Kidney capillary endothelial cell (primary cell): ENCODE measurements around the gene SCN2A.
"Not testable (repeated sequence)": the region's sequence is repeated elsewhere in the genome, so short reads cannot be mapped to it uniquely, and the experiment has no call there.

Experiments
- DNase-seq: peaks from one replicate; pipeline ENCODE4 v3.0.0-alpha.2; 2018; ENCODE audit warnings: low spot score

SCN2A gene

DNA sequence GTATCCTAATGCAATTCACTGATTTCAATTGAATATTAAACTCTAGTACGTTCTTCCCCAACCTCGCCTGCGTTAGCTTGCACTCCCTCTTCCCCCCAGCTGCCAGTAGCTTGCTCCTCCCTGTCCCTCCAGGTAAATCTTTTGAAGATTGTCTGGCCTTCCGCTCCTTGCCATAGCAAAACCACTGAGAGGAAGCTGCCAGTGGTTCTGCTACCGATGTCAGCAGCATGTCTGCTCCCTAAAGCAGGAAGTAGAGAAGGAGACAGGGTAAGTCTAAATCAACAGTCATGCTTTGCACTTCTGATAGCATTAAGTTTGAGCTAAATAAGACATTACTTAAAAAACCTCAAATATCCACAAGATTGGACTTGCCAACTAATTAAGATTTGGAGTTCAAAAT is 89.1 kb downstream of the SCN2A start:
- DNase-seq: no peak

DNA sequence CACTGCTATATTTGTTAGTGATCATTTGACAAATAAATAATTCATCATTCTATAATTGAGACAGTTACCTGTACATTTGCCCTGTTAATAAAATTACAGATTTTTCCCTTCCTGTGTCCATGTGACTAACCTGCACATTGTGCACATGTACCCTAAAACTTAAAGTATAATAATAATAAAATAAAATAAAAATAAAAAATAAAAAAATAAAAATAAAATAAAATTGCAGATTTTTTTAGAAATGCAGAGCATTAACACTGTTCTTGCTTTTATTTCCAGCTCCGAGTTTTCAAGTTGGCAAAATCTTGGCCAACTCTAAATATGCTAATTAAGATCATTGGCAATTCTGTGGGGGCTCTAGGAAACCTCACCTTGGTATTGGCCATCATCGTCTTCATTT is 105.1 kb downstream of the SCN2A start:
- DNase-seq: not testable (repeated sequence)

DNA sequence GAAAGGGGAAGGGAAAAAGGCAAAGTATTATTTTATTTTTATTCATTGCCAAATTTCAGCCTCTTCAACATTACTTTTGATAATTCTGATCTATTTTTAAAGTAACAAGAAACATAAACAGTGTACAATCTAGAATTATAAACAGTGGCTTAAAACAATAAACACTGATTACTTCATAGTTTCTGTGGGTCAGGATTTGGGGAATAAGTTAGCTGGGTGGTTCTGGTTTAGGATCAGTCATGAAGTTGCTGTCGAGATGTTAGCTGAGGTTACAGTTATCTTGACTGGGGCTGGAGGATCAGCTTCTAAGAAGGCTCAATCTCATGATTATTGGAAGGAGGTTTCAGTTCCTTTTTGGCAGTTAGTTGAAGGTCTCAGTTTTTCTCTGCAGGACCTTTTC is 109.2 kb downstream of the SCN2A start:
- DNase-seq: no peak

DNA sequence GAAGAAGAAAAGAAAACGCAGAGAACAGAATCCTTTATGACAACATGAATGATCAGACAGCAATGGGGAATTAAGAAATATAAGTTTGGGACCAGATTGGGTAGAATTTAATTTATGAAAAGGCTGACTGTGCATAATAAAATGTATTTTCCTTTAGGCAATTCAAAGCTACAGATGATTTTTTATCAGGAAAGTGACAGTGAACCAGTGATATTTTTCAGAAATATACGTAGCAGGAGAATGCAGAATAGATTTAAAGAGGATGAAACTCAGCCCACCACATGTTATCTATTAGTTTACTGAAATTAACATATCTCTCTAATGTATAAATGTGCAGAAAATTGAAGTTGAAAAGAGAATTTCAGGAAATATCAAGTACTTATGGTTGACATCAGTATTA is 110.0 kb downstream of the SCN2A start:
- DNase-seq: no peak

DNA sequence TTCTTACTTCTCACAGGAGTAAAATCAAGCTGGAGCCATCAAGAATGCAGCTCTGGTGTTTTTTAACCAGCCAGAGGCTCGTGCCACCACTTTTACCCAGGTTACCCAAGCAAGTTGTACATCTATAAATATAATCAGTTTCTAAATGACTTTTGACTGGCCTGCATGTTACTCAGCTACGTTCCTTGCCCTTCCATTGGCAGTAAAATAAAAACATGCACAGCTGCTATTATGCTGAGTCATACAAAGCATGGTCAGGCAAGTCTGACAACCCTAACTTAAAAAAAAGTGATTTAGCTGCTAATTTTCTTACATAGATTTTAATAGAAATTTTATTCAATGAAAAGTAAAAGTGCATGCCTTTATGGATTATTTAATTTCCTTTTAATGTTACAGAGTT is 118.5 kb downstream of the SCN2A start:
- peak; percentile 13 for DNase-seq

DNA sequence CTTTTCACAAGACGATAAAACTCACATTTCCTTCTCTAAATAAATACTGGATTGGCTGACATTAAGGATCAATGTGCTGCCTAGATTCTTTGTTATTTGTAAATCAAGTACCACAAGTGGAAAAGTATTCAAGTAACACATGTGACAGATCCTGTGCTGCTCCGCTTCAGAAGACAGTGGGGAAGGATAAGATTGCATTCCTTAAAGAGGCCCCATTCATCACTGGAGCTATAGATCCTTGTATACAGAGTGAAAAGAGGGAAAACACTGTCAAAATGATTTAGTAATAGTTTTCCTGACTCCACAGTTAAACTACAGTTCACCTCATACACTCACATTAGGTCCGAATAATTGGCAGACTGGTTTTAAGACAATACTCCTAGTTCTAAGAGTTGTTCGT is 122.3 kb downstream of the SCN2A start:
- no peak for DNase-seq

DNA sequence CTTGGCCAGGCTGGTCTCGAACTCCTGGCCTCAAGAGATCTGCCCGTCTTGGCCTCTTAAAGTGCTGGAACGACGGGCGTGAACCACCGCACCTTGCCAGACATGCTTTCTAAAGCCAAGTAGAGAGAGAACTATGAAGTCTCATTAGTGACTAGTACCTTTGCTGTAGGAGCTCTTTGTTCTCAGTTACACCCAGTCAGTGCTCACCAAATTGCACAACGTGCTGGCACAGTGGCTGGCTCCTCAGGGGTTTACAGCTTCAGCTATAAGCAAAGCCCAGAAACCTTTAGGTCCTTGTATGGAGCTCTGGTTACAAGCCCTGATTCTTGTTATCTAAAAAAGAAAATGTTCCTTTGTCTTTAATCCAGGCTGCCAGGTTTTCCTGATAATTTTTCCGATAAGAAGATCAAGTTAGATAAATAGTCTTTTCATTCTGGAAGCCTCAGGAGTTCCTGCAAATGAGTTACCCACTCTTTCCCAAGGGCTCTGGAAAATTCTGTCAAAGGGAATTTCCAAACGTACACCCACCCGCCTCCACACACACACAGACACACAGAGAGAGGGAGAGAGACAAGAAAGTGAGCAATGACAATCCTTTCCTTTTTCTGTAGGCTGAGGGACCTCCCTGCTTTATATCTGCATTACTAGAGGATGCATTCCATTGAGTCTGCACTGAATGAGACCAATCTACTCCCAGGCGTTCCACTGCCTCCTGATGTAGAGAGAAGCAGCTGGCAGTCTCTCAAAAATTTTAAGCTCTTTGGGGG is 130.1 kb downstream of the SCN2A start:
- no peak for DNase-seq

DNA sequence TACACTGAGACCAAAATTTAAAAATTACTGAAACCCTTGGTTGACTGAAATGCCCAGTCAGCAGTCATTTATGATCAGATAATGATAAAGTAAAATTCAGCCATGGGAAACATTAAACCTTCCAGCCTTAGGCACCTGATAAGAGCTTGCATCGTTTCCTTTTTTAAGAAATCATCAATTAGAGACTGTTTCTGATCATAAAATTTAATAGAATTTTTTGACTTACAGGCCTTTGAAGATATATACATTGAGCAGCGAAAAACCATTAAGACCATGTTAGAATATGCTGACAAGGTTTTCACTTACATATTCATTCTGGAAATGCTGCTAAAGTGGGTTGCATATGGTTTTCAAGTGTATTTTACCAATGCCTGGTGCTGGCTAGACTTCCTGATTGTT is 130.7 kb downstream of the SCN2A start:
- no peak for DNase-seq

DNA sequence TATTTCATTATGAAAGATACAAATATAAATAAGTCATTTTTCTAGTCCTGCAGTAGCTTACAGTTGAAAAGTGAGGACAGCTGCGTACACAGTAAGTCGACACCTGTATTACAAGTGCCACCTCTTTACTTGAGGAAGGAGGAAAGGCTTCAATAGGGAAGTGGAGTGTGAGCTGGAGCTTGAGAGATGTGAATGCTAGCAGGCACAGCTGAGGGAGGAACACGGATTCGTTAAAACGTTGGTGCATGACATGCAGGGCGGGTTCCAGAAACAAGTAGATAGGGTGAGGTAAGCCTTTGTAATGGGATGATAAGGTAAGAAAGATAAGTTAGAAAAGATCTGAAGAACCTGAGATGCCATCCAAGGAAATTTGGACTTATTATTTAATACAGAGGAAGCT is 132.1 kb downstream of the SCN2A start:
- DNase-seq: no peak

DNA sequence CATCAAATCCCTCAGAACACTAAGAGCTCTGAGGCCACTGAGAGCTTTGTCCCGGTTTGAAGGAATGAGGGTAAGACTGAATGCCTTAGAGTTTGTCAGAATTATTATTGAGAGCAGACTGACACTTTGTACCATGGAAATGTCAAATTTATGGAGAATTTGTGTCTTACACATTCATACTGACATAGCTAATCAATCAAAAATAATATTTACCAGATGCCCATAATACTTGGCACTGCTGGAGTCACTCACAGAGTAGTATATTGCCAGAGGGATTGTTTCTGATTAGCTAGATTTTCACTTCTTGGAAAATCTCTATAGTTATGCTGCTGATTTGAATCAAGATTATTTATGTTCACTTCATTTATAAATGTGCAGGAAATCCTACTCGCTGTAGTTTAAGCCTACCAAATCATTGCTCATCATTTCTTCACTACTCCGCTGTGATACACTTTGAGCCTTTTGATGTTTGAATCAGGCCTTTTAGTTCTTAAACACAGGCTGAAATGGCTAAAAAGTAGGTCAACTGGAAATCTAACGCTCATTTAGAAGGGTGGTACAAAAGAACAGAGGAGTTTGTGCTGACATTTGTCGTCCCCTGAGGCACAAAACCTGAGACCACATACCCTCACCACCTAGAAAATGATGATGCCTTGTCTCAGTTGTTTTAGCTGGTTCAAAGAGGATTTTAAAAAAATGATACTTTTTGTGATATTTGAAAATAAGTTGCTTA is 134.2 kb downstream of the SCN2A start:
- DNase-seq: no peak

DNA sequence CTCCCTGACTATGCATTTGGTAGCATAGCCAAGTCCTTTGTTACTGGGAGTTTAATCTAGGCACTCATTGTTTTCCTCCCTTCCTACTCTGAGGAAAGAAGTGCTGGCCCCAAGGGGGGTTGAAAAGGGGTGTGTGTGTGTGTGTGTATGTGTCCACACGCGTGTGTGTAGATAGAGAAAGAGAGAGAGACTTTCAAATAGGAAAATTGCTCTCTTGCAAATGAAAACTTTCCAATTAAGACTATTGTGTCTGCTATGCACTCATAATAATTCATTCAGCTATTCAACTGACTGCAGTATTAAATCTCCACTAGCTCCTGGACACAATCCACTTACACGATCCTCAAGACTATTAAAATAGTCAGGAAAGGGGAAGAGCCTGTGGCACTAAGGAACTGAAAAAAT is 137.4 kb downstream of the SCN2A start:
- DNase-seq: no peak

DNA sequence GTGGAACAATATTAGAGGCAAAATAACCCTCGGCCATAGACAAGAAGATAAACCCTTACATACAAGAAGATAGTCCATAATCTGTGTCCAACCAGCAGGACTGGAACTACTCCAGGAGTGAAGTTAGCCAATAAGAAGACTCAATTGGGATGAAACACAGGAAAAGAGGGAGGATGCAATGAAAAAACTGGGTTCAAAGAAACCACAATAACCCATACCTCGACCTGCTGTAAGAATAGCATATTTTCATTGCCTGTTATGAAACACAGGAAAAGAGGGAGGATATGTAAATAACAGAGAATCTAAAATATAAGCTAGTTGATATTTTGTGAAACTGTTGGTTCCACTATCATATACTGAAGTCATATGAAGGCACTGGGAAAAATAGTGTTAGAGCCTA is 143.1 kb downstream of the SCN2A start:
- no peak for DNase-seq

DNA sequence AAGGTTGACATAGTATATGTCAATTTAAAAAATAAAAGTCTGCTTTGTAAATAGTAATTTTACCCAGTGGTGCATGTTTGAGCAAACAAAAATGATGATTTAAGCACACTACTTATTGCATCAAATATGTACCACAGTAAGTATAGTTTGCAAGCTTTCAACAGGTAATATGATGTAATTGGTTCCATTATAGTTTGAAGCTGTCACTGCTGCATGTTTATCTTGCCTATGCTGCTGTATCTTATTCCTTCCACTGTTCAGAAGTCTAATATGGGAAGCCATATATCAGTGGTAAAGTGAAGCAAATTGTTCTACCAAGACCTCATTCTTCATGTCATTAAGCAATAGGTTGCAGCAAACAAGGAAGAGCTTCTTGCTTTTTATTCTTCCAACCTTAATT is 151.7 kb downstream of the SCN2A start:
- DNase-seq: no peak

DNA sequence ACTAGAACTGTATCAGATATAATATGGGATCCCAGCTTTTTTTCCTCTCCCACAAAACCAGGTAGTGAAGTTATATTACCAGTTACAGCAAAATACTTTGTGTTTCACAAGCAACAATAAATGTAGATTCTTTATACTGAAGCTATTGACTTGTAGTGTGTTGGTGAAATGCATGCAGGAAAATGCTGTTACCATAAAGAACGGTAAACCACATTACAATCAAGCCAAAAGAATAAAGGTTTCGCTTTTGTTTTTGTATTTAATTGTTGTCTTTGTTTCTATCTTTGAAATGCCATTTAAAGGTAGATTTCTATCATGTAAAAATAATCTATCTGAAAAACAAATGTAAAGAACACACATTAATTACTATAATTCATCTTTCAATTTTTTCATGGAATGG is 152.6 kb downstream of the SCN2A start:
- no peak for DNase-seq

DNA sequence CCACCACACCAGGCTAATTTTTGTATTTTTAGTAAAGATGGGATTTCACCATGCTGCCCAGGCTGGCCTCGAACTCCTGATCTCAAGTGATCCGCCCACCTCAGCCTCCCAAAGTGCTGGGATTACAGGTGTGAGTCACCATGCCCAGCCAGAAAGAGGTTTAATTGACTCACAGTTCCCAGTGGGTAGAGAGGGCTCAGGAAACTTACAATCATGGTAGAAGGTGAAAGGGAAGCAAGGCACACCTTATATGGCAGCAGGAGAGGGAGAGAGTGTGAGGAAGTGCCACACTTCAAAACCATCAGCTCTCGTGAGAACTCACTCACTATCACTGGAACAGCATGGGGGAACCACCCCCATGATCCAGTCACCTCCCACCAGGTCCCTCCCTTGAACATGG is 159.4 kb downstream of the SCN2A start:
- not testable (repeated sequence) for DNase-seq

DNA sequence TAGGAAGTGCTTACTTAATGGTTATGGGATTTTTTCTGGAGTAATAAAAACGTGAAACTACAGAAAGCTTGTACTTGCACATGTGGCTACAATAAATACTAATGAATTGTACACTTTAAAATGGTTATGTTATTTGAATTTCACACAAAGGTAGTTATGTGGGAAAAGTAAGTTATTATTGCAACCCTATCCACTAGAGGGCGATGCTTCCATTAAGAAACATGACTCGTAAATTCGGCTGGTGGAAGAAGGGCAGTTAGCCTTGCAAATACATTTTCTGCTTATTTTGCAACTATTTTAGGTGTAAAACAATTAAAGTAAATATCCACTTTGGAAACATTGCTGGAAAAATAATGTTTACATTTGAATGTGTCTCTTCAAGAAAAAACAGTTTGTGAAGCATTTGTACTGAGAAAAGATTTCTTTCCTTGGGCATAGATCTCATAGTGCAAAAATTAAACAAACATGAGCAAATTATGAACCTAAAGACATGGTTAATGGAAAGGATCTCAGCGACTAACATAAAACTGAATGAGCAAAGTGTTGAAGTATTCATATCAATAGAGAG is 162.2 kb downstream of the SCN2A start:
- peak; percentile 66 for DNase-seq

DNA sequence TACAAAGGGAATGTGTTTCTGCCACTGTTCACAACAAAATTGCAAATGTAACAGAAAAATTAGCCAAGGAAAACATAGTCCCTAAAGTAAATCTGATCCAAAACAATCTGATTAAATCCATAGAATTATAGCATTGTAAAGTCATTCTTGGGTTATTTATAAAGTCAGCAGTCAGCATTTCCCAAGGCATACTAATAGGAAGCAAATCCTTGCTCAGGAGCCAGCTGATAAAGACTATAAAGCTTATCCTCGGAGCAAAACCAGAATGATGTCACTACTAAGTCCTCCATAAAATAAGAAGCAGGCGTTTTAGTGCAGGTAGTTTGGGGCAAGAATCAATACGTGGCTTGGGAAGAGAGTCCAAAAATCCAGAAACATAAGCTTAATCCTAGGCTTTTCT is 162.9 kb downstream of the SCN2A start:
- DNase-seq: no peak

DNA sequence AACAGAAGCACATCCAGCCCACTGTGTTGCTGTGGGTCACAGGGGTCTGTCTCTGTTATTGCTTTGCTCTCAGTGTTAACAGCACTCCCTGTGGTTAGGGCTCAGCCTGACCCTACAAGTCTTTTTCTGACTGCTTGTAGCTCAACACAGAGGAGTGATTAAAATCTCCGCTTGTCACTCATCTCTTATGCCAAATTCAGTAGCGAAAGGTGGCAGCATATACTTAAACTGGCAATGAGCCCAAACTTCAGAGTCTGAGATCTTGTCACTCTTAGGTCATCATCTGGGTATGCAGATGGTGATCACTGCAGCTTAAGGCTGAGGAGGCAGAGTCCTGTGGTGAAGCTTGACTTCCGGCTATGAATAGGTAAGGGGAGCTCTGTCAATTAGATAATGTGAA is 167.0 kb downstream of the SCN2A start:
- DNase-seq: no peak

DNA sequence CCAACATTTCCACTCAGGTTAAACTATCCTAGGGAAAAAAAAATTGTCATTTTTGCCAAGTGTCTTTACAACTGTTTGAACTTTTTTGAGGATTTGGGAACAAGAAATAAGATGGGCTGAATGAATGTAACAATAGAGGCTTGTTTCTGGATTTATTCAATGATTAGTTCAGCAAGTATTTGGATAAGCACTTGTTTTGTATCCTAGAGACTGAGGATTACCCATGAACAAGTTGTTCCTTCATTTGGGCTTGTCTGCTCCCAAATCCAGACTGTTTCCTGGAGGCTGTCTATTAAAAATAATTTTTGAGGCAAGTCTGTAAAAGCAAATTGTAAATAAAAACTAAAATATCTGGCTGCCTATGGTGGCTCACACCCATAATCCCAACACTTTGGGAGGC is 168.3 kb downstream of the SCN2A start:
- DNase-seq: no peak

DNA sequence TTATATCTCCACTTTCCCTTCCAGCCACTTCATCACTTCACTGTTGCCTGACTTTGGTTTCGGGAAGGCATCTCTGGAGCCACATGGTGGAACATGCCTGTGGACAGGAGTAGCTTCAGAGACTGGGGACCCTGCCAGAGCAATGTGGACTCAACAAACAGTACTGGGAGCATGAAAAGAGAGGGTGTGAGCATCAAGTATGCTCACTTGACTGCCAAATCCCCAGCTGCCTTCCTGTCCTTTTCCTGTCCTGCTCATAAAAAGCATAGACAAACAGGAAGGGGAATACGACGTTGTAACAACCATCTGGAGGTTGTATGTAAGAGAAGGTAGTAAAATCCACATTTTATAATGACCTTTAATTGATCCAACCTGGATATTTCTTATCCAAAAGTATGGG is 169.0 kb downstream of the SCN2A start:
- peak; percentile 33 for DNase-seq

DNA sequence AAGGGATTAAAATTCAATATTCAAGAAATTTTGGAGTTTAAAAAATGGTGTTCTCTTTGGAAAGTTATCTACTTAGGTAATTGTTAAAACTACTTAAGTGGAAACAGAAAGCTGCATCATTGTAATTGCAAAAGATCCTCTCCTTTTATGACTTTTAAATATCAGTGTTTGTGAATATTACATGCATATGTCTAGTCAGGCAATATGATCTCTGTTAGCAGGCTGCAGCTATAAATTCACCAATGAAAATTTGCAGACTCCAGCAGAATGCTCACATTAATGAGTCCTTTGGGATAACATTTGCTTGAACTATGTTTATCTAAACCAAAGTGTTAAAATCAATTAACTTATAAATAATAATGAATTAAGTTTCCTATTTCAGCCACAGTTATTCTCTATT is 171.1 kb downstream of the SCN2A start:
- DNase-seq: no peak

DNA sequence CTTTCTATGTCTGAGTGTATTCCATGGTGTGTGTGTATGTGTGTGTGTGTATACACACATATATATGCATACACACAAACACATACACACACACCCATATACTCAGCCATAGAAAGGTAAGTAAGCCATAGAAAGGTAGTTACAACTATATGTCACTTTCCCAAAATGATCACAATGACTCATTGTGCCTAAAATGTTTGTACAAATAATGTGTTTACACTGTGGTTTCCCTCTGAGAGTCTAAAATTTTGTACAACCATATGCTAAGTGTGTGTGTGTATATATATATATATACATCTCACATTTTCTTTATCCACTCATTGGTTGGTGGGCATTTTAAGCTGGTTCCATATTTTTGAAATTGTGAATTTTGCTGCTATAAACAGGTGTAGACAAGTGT is 175.0 kb downstream of the SCN2A start:
- DNase-seq: no peak

DNA sequence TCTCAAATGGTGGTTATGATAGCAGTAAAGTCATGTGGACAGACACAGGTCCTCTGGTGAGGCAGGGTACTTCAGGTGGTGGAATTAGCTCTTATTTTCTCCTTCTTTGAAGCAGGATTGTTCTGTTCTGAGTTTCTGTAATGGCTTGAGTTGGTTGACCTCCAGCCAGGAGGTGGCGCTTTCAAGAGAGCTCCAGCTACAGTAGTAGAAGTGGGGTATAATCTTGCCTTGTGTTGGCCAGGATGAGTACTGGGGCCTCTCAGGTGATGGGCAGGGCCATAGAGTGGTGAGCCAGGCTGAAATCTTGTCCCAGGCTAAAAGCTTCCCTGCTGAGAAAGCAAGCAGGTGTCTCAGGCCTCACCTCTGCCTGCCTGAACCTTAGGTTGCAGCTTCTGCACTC is 177.8 kb downstream of the SCN2A start:
- no peak for DNase-seq

DNA sequence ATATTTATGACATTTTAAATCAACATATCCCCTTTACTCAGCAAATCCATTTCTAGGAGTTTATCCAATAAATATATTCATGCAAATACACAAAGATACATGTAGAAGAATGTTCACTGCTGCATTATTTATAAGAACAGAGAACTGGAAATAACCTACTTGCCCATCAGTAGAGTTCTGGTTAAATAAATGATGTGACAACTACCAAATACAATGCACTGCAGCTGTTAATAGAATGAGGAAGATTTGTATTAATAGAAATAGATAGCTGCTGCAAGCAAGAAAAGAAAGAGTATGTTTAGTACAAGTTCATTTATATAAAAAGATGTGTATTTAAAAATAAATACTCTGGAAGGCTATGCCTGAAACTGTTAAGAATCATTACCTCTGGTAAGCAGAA is 181.0 kb downstream of the SCN2A start:
- no peak for DNase-seq
